ENCODE results near the gene SLC35F3.
A peak's percentile ranks its signal among the peaks of the same experiment; 100 is the strongest.
"Not testable (repeated sequence)": the region's sequence is repeated elsewhere in the genome, so short reads cannot be mapped to it uniquely, and the experiment has no call there.

Gene SLC35F3

GRCh38 chr1:234325878-234326496 lies 421.5 kb downstream of the SLC35F3 start:
- Mint-ChIP-seq H3K27me3 (peaks cover 16% of the 10 kb centered on the region), H3K36me3 (ENCODE audit: low read depth) (no peaks in the 10 kb centered on the region)

GRCh38 chr1:234326497-234327366 lies 422.3 kb downstream of the SLC35F3 start:
- H3K4me3 Mint-ChIP-seq = peak overlapping the region; percentile 86
- no peaks in the 10 kb centered on the region for H3K36me3 Mint-ChIP-seq (ENCODE audit: low read depth)
- H3K27ac Mint-ChIP-seq = peak overlapping the region; percentile 93
- peaks cover 48% of the 10 kb centered on the region for H3K4me1 Mint-ChIP-seq (ENCODE audit: low read depth)
- H3K9me3 Mint-ChIP-seq = no peaks in the 10 kb centered on the region
- H3K27me3 Mint-ChIP-seq = peaks cover 18% of the 10 kb centered on the region

More at GRCh38 chr1:234325878-234326496, 421.5 kb downstream of the SLC35F3 start:
- Mint-ChIP-seq H3K9me3 (no peaks in the 10 kb centered on the region), H3K4me3 (peak overlapping the region; percentile 86), H3K27ac (peak overlapping the region; percentile 93), H3K4me1 (ENCODE audit: low read depth) (peaks cover 54% of the 10 kb centered on the region)

GRCh38 chr1:234327577-234328164 lies 423.2 kb downstream of the SLC35F3 start:
- no peaks in the 10 kb centered on the region for H3K36me3 Mint-ChIP-seq (ENCODE audit: low read depth)
- H3K9me3 Mint-ChIP-seq = no peaks in the 10 kb centered on the region
- no peak overlapping the region for H3K27ac Mint-ChIP-seq
- H3K27me3 Mint-ChIP-seq = peaks cover 25% of the 10 kb centered on the region
- H3K4me3 Mint-ChIP-seq = peak overlapping the region; percentile 15
- peaks cover 40% of the 10 kb centered on the region for H3K4me1 Mint-ChIP-seq (ENCODE audit: low read depth)

- no peaks in the 10 kb centered on the region for H3K36me3 Mint-ChIP-seq (ENCODE audit: low read depth)
- no peak overlapping the region for H3K4me3 Mint-ChIP-seq
- peaks cover 7% of the 10 kb centered on the region for H3K9me3 Mint-ChIP-seq
- peaks cover 23% of the 10 kb centered on the region for H3K4me1 Mint-ChIP-seq (ENCODE audit: low read depth)
- H3K27ac Mint-ChIP-seq = no peak overlapping the region
- peaks cover 20% of the 10 kb centered on the region for H3K27me3 Mint-ChIP-seq
These were observed 426.4 kb downstream of the SLC35F3 start for GRCh38 chr1:234330843-234331215.

- Mint-ChIP-seq H3K27ac (no peak overlapping the region), H3K27me3 (peaks cover 22% of the 10 kb centered on the region)
These were observed 427.0 kb downstream of the SLC35F3 start for GRCh38 chr1:234331507-234331906.

GRCh38 chr1:234336359-234336758 lies 431.9 kb downstream of the SLC35F3 start:
- Mint-ChIP-seq H3K27me3 (peaks cover 25% of the 10 kb centered on the region), H3K27ac (no peak overlapping the region), H3K9me3 (peaks cover 30% of the 10 kb centered on the region), H3K36me3 (ENCODE audit: low read depth) (no peaks in the 10 kb centered on the region), H3K4me3 (no peak overlapping the region), H3K4me1 (ENCODE audit: low read depth) (no peaks in the 10 kb centered on the region)

More at GRCh38 chr1:234331507-234331906, 427.0 kb downstream of the SLC35F3 start:
- Mint-ChIP-seq H3K9me3 (peaks cover 12% of the 10 kb centered on the region), H3K4me1 (ENCODE audit: low read depth) (peaks cover 16% of the 10 kb centered on the region), H3K4me3 (no peak overlapping the region), H3K36me3 (ENCODE audit: low read depth) (no peaks in the 10 kb centered on the region)

- Mint-ChIP-seq H3K9me3 (peaks cover 30% of the 10 kb centered on the region), H3K27me3 (peaks cover 18% of the 10 kb centered on the region)
These were observed 432.8 kb downstream of the SLC35F3 start for GRCh38 chr1:234337233-234337632.

GRCh38 chr1:234340528-234340927 lies 436.1 kb downstream of the SLC35F3 start:
- H3K27me3 Mint-ChIP-seq = peaks cover 11% of the 10 kb centered on the region

More at GRCh38 chr1:234337233-234337632, 432.8 kb downstream of the SLC35F3 start:
- no peak overlapping the region for H3K4me3 Mint-ChIP-seq
- no peaks in the 10 kb centered on the region for H3K4me1 Mint-ChIP-seq (ENCODE audit: low read depth)
- H3K36me3 Mint-ChIP-seq (ENCODE audit: low read depth) = no peaks in the 10 kb centered on the region
- H3K27ac Mint-ChIP-seq = no peak overlapping the region

GRCh38 chr1:234342774-234343173 lies 438.3 kb downstream of the SLC35F3 start:
- Mint-ChIP-seq H3K4me1 (ENCODE audit: low read depth) (no peaks in the 10 kb centered on the region), H3K27ac (no peak overlapping the region), H3K9me3 (peaks cover 10% of the 10 kb centered on the region), H3K27me3 (no peaks in the 10 kb centered on the region), H3K36me3 (ENCODE audit: low read depth) (no peaks in the 10 kb centered on the region), H3K4me3 (no peak overlapping the region)

More at GRCh38 chr1:234340528-234340927, 436.1 kb downstream of the SLC35F3 start:
- H3K4me1 Mint-ChIP-seq (ENCODE audit: low read depth) = no peaks in the 10 kb centered on the region
- peaks cover 26% of the 10 kb centered on the region for H3K9me3 Mint-ChIP-seq
- H3K27ac Mint-ChIP-seq = no peak overlapping the region
- H3K4me3 Mint-ChIP-seq = no peak overlapping the region
- no peaks in the 10 kb centered on the region for H3K36me3 Mint-ChIP-seq (ENCODE audit: low read depth)

GRCh38 chr1:234345237-234345636 lies 440.8 kb downstream of the SLC35F3 start:
- Mint-ChIP-seq H3K27me3 (peaks cover 9% of the 10 kb centered on the region), H3K27ac (no peak overlapping the region), H3K4me3 (no peak overlapping the region), H3K9me3 (peaks cover 8% of the 10 kb centered on the region), H3K36me3 (ENCODE audit: low read depth) (no peaks in the 10 kb centered on the region), H3K4me1 (ENCODE audit: low read depth) (no peaks in the 10 kb centered on the region)

GRCh38 chr1:234348964-234349363 lies 444.5 kb downstream of the SLC35F3 start:
- H3K4me1 Mint-ChIP-seq (ENCODE audit: low read depth) = no peaks in the 10 kb centered on the region
- no peaks in the 10 kb centered on the region for H3K36me3 Mint-ChIP-seq (ENCODE audit: low read depth)
- no peaks in the 10 kb centered on the region for H3K9me3 Mint-ChIP-seq
- H3K27ac Mint-ChIP-seq = no peak overlapping the region
- H3K27me3 Mint-ChIP-seq = peaks cover 18% of the 10 kb centered on the region
- no peak overlapping the region for H3K4me3 Mint-ChIP-seq

GRCh38 chr1:234355782-234356510 lies 451.5 kb downstream of the SLC35F3 start:
- no peaks in the 10 kb centered on the region for H3K9me3 Mint-ChIP-seq
- H3K27me3 Mint-ChIP-seq = peaks cover 5% of the 10 kb centered on the region
- H3K4me1 Mint-ChIP-seq (ENCODE audit: low read depth) = no peaks in the 10 kb centered on the region
- peak overlapping the region; percentile 87 for H3K4me3 Mint-ChIP-seq
- H3K27ac Mint-ChIP-seq = peak overlapping the region; percentile 81
- H3K36me3 Mint-ChIP-seq (ENCODE audit: low read depth) = no peaks in the 10 kb centered on the region

- not testable (repeated sequence) for H3K9me3 Mint-ChIP-seq; H3K36me3 Mint-ChIP-seq (ENCODE audit: low read depth); H3K27me3 Mint-ChIP-seq; H3K4me1 Mint-ChIP-seq (ENCODE audit: low read depth)
- H3K4me3 Mint-ChIP-seq = peak overlapping the region; percentile 87
- H3K27ac Mint-ChIP-seq = peak overlapping the region; percentile 81
These were observed 452.3 kb downstream of the SLC35F3 start for GRCh38 chr1:234356615-234357269.

GRCh38 chr1:234357831-234358230 lies 453.4 kb downstream of the SLC35F3 start:
- Mint-ChIP-seq H3K36me3 (ENCODE audit: low read depth) (no peaks in the 10 kb centered on the region), H3K4me1 (ENCODE audit: low read depth) (no peaks in the 10 kb centered on the region), H3K27ac (no peak overlapping the region), H3K4me3 (peak overlapping the region; percentile 87), H3K9me3 (no peaks in the 10 kb centered on the region), H3K27me3 (no peaks in the 10 kb centered on the region)
